Measurements from ENCODE around the gene CLEC9A. TPM values are rescaled to one million over a fixed set of nuclear protein-coding genes. Genes with fewer than 3 reads are reported as not detected.

The CLEC9A gene
- total RNA-seq, 4 donors from 2014 or later = not detected

GRCh38 chr12:10101042-10101579 lies 70.6 kb downstream of the CLEC9A start:
- H3K27ac ChIP-seq = no peak overlapping the region
- H3K9me3 ChIP-seq = no peaks in the 10 kb centered on the region

GRCh38 chr12:10101648-10102220 lies 71.3 kb downstream of the CLEC9A start:
- no peaks in the 10 kb centered on the region for H3K36me3 ChIP-seq
- DNase-seq (no peak), ATAC-seq (no peak)
- no peak for TF ChIP-seq POLR2A (IDR thresholded peaks at IDR 0.05)
- TF ChIP-seq CTCF (IDR thresholded peaks at IDR 0.05 in 4 of 5, conservative IDR thresholded peaks at IDR 0.05 in 1 of 5) = no peak
- H3K27ac ChIP-seq = no peak overlapping the region
- no peaks in the 10 kb centered on the region for H3K9me3 ChIP-seq
- peaks cover 0 to 5% of the 10 kb centered on the region in 2 donors for H3K4me1 ChIP-seq
- H3K27me3 ChIP-seq = no peaks in the 10 kb centered on the region
- H3K4me3 ChIP-seq = no peak overlapping the region
- intact Hi-C loops (cut with DNase I; ENCODE audit: low total_unique reads) = no loop called here
- in situ Hi-C loops (cut with MboI; ENCODE audit: low sequenced_read_pairs in 4 of 4) = no loop called here

More at GRCh38 chr12:10101042-10101579, 70.6 kb downstream of the CLEC9A start:
- Histone ChIP-seq H3K27me3 (no peaks in the 10 kb centered on the region), H3K4me3 (no peak overlapping the region), H3K36me3 (no peaks in the 10 kb centered on the region), H3K4me1 (peaks cover 0 to 5% of the 10 kb centered on the region in 2 donors)
- DNase-seq (no peak), ATAC-seq (no peak)
- intact Hi-C loops (cut with DNase I; ENCODE audit: low total_unique reads) (no loop called here), in situ Hi-C loops (cut with MboI; ENCODE audit: low sequenced_read_pairs in 4 of 4) (no loop called here)
- no peak for TF ChIP-seq CTCF (IDR thresholded peaks at IDR 0.05 in 4 of 5, conservative IDR thresholded peaks at IDR 0.05 in 1 of 5)
- no peak for TF ChIP-seq POLR2A (IDR thresholded peaks at IDR 0.05)

GRCh38 chr12:10102322-10102721 lies 71.8 kb downstream of the CLEC9A start:
- Histone ChIP-seq H3K9me3 (no peaks in the 10 kb centered on the region), H3K36me3 (no peaks in the 10 kb centered on the region), H3K4me1 (peaks cover 0 to 5% of the 10 kb centered on the region in 2 donors), H3K27me3 (no peaks in the 10 kb centered on the region), H3K27ac (no peak overlapping the region), H3K4me3 (no peak overlapping the region)
- no peak for DNase-seq
- no peak for ATAC-seq
- TF ChIP-seq CTCF (IDR thresholded peaks at IDR 0.05 in 4 of 5, conservative IDR thresholded peaks at IDR 0.05 in 1 of 5) (no peak), POLR2A (IDR thresholded peaks at IDR 0.05) (no peak)
- in situ Hi-C loops (cut with MboI; ENCODE audit: low sequenced_read_pairs in 4 of 4) (no loop called here), intact Hi-C loops (cut with DNase I; ENCODE audit: low total_unique reads) (no loop called here)

GRCh38 chr12:10110256-10110844 lies 79.9 kb downstream of the CLEC9A start:
- Histone ChIP-seq H3K4me3 (no peak overlapping the region), H3K9me3 (no peaks in the 10 kb centered on the region), H3K27me3 (no peaks in the 10 kb centered on the region), H3K27ac (no peak overlapping the region), H3K4me1 (no peaks in the 10 kb centered on the region), H3K36me3 (no peaks in the 10 kb centered on the region)
- no peak for DNase-seq
- no peak for TF ChIP-seq POLR2A (IDR thresholded peaks at IDR 0.05)
- TF ChIP-seq CTCF (IDR thresholded peaks at IDR 0.05 in 4 of 5, conservative IDR thresholded peaks at IDR 0.05 in 1 of 5) = no peak
- ATAC-seq = no peak
- intact Hi-C loops (cut with DNase I; ENCODE audit: low total_unique reads) (no loop called here), in situ Hi-C loops (cut with MboI; ENCODE audit: low sequenced_read_pairs in 4 of 4) (no loop called here)

Data from gastrocnemius medialis (tissue), 4 donors.